HepG2 (cell line): ENCODE measurements around the gene ZCCHC4. TPM values are rescaled to one million over a fixed set of nuclear protein-coding genes. Genes with fewer than 3 reads are reported as not detected.

ENCODE experiments used
- ATAC-seq: fragments of 200-7000 bp; cut with Tn5 transposase; 3 replicates; pipeline ENCODE4 v1.9.1; 2020; ENCODE audit warnings: mild to moderate bottlenecking, moderate library complexity
- BruUV-seq: library from RNA; stranded (reverse); fragments of 400-500 nt; replicated peaks from 2 replicates; lab custom pipeline; 2021; lab: Mats Ljungman, UMichigan
- CTCF ChIA-PET: fragments of 300-600 bp; formaldehyde crosslinking; extraction: SDS; loops from one replicate; lab custom pipeline; 2021; ENCODE audit warnings: low total read pairs, inconsistent platforms, low intra/inter-chr PET ratio; lab: Yijun Ruan, JAX
- POLR2A ChIA-PET: fragments of 350-600 bp; sonication (Branson Sonifier 250); formaldehyde crosslinking; loops from one replicate; lab custom pipeline; 2020; ENCODE audit warnings: antibody characterized with exemption, inconsistent platforms; lab: Yijun Ruan, JAX
- DNase-seq: peaks from one replicate; pipeline ENCODE4 v3.0.0-alpha.2; 2015; ENCODE audit warnings: low spot score
- FAIRE-seq: peaks from 3 replicates; lab custom pipeline; 2011; peaks lifted over from hg19 to GRCh38; lab: Jason Lieb, UNC
- H2AFZ ChIP-seq: one replicate; pipeline ENCODE4 v1.6.1; 2011; ENCODE audit warnings: low read length, inconsistent platforms
- H3K27ac ChIP-seq: fragments of 300-600 bp; 3 replicates; pipeline ENCODE4 v1.8.0; 2011; ENCODE audit warnings: mixed run types, mild to moderate bottlenecking, mixed read lengths, low read length, inconsistent platforms; ENCODE audit not compliant: insufficient read depth; ENCODE audit errors: extremely low read length
- H3K27me3 ChIP-seq, 2 experiments: fragments of 200-600 bp in 1 of 2; 2 replicates in 1 of 2; 3 replicates in 1 of 2; pipeline versions ENCODE4 v1.6.0 to v1.8.0; 2011; ENCODE audit warnings: low read length in 2 of 2, mild to moderate bottlenecking in 2 of 2, moderate library complexity in 2 of 2, inconsistent platforms in 1 of 2; ENCODE audit not compliant: insufficient read depth in 2 of 2, control insufficient read depth in 1 of 2
- H3K36me3 ChIP-seq, 2 experiments: fragments of 200-600 bp in 1 of 2; replicated peaks in 1 of 2; 2 replicates in 1 of 2; 3 replicates in 1 of 2; pipeline versions ENCODE4 v1.5.1 to v1.8.0; 2011; ENCODE audit warnings: low read length in 2 of 2, inconsistent platforms in 1 of 2; ENCODE audit not compliant: insufficient read depth in 2 of 2, control insufficient read depth in 1 of 2
- H3K4me1 ChIP-seq: 2 replicates; pipeline ENCODE4 v1.5.1; 2012; ENCODE audit warnings: low read length, inconsistent platforms; ENCODE audit not compliant: insufficient read depth
- H3K4me2 ChIP-seq: 2 replicates; pipeline ENCODE4 v1.6.0; 2011; ENCODE audit warnings: low read depth, low read length, inconsistent platforms
- H3K4me3 ChIP-seq, 3 experiments: fragments of 200-600 bp in 1 of 3; sonication (generic), shearing (Covaris generic) in 1 of 3; replicated peaks in 1 of 3; 2 replicates each; pipeline ENCODE4 v1.5.1; 2011 to 2016; ENCODE audit warnings: low read length in 3 of 3, inconsistent platforms in 2 of 3, low read depth in 2 of 3, mild to moderate bottlenecking in 2 of 3, control low read depth in 1 of 3, mixed read lengths in 1 of 3; ENCODE audit not compliant: insufficient read depth in 1 of 3
- H3K79me2 ChIP-seq: one replicate; pipeline ENCODE4 v1.6.1; 2011; ENCODE audit warnings: low read length, inconsistent platforms; ENCODE audit not compliant: insufficient read depth
- H3K9ac ChIP-seq: 2 replicates; pipeline ENCODE4 v1.6.0; 2011; ENCODE audit warnings: mild to moderate bottlenecking, low read depth, low read length, inconsistent platforms; ENCODE audit not compliant: insufficient read depth
- H3K9me3 ChIP-seq: 2 replicates; pipeline ENCODE4 v1.5.1; 2012; ENCODE audit warnings: mild to moderate bottlenecking, low read length
- H4K20me1 ChIP-seq: 2 replicates; pipeline ENCODE4 v1.6.0; 2011; ENCODE audit warnings: inconsistent platforms, mild to moderate bottlenecking, low read length, moderate library complexity; ENCODE audit not compliant: insufficient read depth
- MAF1 ChIP-seq: sonication (generic); formaldehyde crosslinking; IDR thresholded peaks from 2 replicates; pipeline ENCODE4 v1.5.0; 2020; ENCODE audit warnings: missing genetic modification reagents, borderline replicate concordance
- NFYB ChIP-seq: sonication (generic); formaldehyde crosslinking; IDR thresholded peaks from 2 replicates; pipeline ENCODE4 v1.4.0; 2020; ENCODE audit warnings: missing genetic modification reagents
- NR2F2 ChIP-seq: IDR thresholded peaks from 2 replicates; pipeline ENCODE4 v1.6.1; 2012; ENCODE audit warnings: low read depth, inconsistent platforms, borderline replicate concordance
- ZNF224 ChIP-seq: sonication (generic); formaldehyde crosslinking; IDR thresholded peaks from 2 replicates; pipeline ENCODE4 v1.5.0; 2020; ENCODE audit warnings: mild to moderate bottlenecking, missing genetic modification reagents
- ZNF432 ChIP-seq: sonication (generic); formaldehyde crosslinking; IDR thresholded peaks from 2 replicates; pipeline ENCODE4 v1.5.0; 2020; ENCODE audit warnings: missing genetic modification reagents, mild to moderate bottlenecking, borderline replicate concordance
- ZNF615 ChIP-seq: sonication (generic); formaldehyde crosslinking; IDR thresholded peaks from 2 replicates; pipeline ENCODE4 v1.5.0; 2020; ENCODE audit warnings: mild to moderate bottlenecking, missing genetic modification reagents, borderline replicate concordance
- WGBS: methylation state at CpG from one replicate; pipeline ENCODE4 v1.1.6; 2017; ENCODE audit warnings: low lambda C conversion rate; 5-methylcytosine and 5-hydroxymethylcytosine counted together
- in situ Hi-C: cut with HindIII; loops from 2 replicates; pipeline ENCODE4 v1.10.0; 2017; ENCODE audit warnings: low pct_unique_long_range_greater_than_20kb; ENCODE audit not compliant: extremely low pct_ligation_motif_present
- intact Hi-C: fragments of 100-400 bp; cut with micrococcal nuclease; formaldehyde crosslinking; loops from one replicate; pipeline ENCODE4 v1.10.0; 2022; ENCODE audit not compliant: unreplicated experiment
- polyA plus RNA-seq, 8 experiments: library from polyadenylated mRNA; depleted of rRNA in 3 of 8; stranded (reverse) in 7 of 8; unstranded in 1 of 8; fragments of >200 nt; fragmentation: Illumina TruSeq in 4 of 8; extraction: Trizol in 4 of 8; gene quantifications; 2 replicates each; pipeline versions ENCODE4 v1.2.1 to v1.2.3, GENCODE V29; 2011 to 2016; ENCODE audit warnings: low read depth in 4 of 8, missing spikeins in 1 of 8, mixed read lengths in 1 of 8; ENCODE audit not compliant: insufficient read depth in 1 of 8
- total RNA-seq, 5 experiments: library from RNA; depleted of rRNA; stranded (reverse); fragments of >200 nt; fragmentation: Illumina TruSeq; extraction: Trizol; gene quantifications; 2 replicates each; pipeline ENCODE4 v1.2.3, GENCODE V29; 2016; ENCODE audit warnings: low read depth in 1 of 5
- TF ChIP-seq, protein P1 (sequence below): sonication (generic); formaldehyde crosslinking; IDR thresholded peaks from 2 replicates; pipeline ENCODE4 v1.8.1; 2022; ENCODE audit warnings: low read depth, mild to moderate bottlenecking, missing genetic modification reagents
- TF ChIP-seq, protein P2 (sequence below): fragments of 450-650 bp; IDR thresholded peaks from 2 replicates; pipeline ENCODE4 v1.6.1; 2016
- TF ChIP-seq, protein P3 (sequence below): sonication (generic); formaldehyde crosslinking; IDR thresholded peaks from 2 replicates; pipeline ENCODE4 v1.8.1; 2023; ENCODE audit warnings: mild to moderate bottlenecking, moderate library complexity, missing genetic modification reagents

The ZCCHC4 gene
- total and polyA plus RNA-seq, 2 of the 13 experiments (the other 11 are each of a cell fraction or from before 2014, with no cell fraction given) = 13.2 to 15.0 TPM

DNA sequence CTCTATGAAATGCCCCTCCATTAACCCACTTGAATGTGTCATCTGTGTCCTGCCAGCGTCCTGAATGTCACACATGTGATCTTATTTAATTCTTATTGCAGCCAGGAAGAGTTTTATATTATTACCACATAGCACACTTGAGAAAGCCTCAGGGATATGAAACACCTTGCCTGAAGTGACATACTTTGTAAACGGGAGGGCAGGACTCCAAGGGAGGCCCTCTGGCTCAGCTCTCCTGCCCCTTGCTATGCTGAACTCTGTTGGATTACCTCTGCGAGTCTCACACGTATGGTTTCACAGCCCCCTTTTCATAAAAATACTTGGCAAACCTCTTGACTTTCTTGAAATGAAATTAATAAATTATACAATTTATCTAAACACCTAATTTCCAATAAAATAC, 11.1 kb upstream of the ZCCHC4 start:
- ATAC-seq (no peak), FAIRE-seq (no peak), DNase-seq (no peak)
- BruUV-seq = no TSS peak
- 49% methylated on average over 4 of the region's 4 CpGs for WGBS
- Histone ChIP-seq H3K9me3 (no peaks in the 10 kb centered on the region), H3K79me2 (no peaks in the 10 kb centered on the region), H3K4me3 (no peak overlapping the region), H3K27ac (no peak overlapping the region), H3K4me2 (no peak overlapping the region), H3K9ac (no peak overlapping the region), H2AFZ (no peak overlapping the region), H4K20me1 (no peaks in the 10 kb centered on the region), H3K36me3 (no peaks in the 10 kb centered on the region), H3K4me1 (peaks cover 16% of the 10 kb centered on the region), H3K27me3 (peaks cover 0 to 3% of the 10 kb centered on the region in 2 experiments; a peak in 1 of 5 replicates)
- intact Hi-C loops = no loop called here
- no peak for TF ChIP-seq ZNF224 (CRISPR knock-in tag)
- TF ChIP-seq, protein P1, sequence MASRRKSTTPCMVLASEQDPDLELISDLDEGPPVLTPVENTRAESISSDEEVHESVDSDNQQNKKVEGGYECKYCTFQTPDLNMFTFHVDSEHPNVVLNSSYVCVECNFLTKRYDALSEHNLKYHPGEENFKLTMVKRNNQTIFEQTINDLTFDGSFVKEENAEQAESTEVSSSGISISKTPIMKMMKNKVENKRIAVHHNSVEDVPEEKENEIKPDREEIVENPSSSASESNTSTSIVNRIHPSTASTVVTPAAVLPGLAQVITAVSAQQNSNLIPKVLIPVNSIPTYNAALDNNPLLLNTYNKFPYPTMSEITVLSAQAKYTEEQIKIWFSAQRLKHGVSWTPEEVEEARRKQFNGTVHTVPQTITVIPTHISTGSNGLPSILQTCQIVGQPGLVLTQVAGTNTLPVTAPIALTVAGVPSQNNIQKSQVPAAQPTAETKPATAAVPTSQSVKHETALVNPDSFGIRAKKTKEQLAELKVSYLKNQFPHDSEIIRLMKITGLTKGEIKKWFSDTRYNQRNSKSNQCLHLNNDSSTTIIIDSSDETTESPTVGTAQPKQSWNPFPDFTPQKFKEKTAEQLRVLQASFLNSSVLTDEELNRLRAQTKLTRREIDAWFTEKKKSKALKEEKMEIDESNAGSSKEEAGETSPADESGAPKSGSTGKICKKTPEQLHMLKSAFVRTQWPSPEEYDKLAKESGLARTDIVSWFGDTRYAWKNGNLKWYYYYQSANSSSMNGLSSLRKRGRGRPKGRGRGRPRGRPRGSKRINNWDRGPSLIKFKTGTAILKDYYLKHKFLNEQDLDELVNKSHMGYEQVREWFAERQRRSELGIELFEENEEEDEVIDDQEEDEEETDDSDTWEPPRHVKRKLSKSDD = no peak
- no peak for TF ChIP-seq NFYB (CRISPR knock-in tag)
- ChIA-PET POLR2A (no interaction called here), CTCF (no interaction called here)
- in situ Hi-C loops = no loop called here

DNA sequence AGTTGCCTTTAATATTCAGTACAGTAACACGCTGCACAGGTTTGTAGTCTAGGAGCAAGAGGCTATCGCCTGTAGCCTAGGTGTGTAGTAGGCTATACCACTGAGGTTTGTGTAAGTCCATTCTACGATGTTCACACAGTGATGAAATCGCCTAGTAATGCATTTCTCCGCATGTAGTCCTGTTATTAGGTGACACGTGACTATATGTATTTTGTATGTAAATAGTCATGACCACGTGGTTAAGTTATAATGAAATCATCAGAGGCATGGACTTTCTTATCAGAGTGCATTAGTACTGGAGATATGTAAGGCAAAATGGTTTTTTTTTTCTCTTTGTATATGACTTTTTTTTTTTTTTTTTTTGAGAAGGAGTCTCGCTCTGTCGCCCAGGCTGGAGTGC, 9.9 kb upstream of the ZCCHC4 start:
- POLR2A ChIA-PET = interaction anchor here (1.4 kb wide), 1 partner anchor 10 kb away, joined by 4 read pairs; the partner anchor contains the start of gene ZCCHC4
- Histone ChIP-seq H3K4me3 (no peak overlapping the region), H4K20me1 (no peaks in the 10 kb centered on the region), H3K27me3 (peaks cover 1 to 5% of the 10 kb centered on the region in 2 experiments; a peak in 2 of 5 replicates), H3K27ac (no peak overlapping the region)
- DNase-seq = no peak
- in situ Hi-C loops = no loop called here
- no peak for TF ChIP-seq ZNF615 (CRISPR knock-in tag)
- no peak for TF ChIP-seq ZNF432 (CRISPR knock-in tag)
- TF ChIP-seq, protein P2, sequence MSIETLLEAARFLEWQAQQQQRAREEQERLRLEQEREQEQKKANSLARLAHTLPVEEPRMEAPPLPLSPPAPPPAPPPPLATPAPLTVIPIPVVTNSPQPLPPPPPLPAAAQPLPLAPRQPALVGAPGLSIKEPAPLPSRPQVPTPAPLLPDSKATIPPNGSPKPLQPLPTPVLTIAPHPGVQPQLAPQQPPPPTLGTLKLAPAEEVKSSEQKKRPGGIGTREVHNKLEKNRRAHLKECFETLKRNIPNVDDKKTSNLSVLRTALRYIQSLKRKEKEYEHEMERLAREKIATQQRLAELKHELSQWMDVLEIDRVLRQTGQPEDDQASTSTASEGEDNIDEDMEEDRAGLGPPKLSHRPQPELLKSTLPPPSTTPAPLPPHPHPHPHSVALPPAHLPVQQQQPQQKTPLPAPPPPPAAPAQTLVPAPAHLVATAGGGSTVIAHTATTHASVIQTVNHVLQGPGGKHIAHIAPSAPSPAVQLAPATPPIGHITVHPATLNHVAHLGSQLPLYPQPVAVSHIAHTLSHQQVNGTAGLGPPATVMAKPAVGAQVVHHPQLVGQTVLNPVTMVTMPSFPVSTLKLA = peak; percentile 82
- TF ChIP-seq MAF1 = no peak
- no peak for TF ChIP-seq NR2F2
- TF ChIP-seq, protein P3, sequence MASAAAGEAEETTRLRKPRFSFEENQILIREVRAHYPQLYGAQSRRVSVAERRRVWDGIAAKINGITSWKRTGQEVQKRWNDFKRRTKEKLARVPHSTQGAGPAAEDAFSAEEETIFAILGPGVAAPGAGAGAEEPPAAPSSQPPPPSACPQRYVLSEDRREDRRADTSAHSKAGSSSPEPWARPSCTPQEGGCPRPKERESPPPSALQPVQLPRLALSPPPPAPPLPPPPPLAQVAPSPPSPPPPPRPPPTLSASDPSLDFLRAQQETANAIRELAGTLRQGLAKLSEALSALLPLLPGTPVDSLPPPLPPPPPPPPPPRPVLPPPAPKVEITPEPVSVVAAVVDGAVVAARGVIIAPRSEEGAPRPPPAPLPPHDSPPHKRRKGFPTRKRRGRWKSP = no peak
- TF ChIP-seq, all 625 proteins: peak for 1
- no peak overlapping the region for H3K9ac ChIP-seq
- no peak overlapping the region for H3K4me2 ChIP-seq
- CTCF ChIA-PET = no interaction called here
- FAIRE-seq = no peak
- ATAC-seq = no peak
- H3K4me1 ChIP-seq = peaks cover 28% of the 10 kb centered on the region
- H3K36me3 ChIP-seq = no peaks in the 10 kb centered on the region
- intact Hi-C loops = no loop called here
- BruUV-seq = no TSS peak
- H2AFZ ChIP-seq = no peak overlapping the region
- 71% methylated on average over 9 of the region's 9 CpGs for WGBS
- no peaks in the 10 kb centered on the region for H3K9me3 ChIP-seq
- H3K79me2 ChIP-seq = no peaks in the 10 kb centered on the region
